NCI-H1048 (cell line): ENCODE measurements around the gene MYO1A.
"Not testable (repeated sequence)": the region's sequence is repeated elsewhere in the genome, so short reads cannot be mapped to it uniquely, and the experiment has no call there.

Source experiments
- DNase-seq: peaks from one replicate; lab custom pipeline; 2025; lab: John Stamatoyannopoulos, UW

The MYO1A gene

DNA sequence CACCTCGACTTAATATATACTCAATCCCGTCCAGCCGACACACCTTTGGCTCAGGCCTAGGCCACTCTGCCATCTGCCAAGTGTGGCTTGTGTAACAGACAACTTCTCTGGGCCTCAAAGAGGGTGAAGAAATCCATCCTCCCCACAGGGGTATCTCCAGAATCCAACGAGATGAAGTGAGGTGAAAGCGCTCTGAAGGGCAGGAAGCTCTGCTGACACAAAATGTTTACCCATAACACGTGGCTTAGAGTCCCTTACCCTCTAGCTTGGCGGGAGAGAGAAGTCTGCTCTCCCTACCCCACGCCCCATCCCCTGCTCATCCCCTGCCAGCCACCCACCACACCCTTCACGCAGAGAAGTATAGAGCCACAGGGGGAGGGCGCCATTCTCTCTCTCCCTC is 56.6 kb downstream of the MYO1A start:
- no peak for DNase-seq

DNA sequence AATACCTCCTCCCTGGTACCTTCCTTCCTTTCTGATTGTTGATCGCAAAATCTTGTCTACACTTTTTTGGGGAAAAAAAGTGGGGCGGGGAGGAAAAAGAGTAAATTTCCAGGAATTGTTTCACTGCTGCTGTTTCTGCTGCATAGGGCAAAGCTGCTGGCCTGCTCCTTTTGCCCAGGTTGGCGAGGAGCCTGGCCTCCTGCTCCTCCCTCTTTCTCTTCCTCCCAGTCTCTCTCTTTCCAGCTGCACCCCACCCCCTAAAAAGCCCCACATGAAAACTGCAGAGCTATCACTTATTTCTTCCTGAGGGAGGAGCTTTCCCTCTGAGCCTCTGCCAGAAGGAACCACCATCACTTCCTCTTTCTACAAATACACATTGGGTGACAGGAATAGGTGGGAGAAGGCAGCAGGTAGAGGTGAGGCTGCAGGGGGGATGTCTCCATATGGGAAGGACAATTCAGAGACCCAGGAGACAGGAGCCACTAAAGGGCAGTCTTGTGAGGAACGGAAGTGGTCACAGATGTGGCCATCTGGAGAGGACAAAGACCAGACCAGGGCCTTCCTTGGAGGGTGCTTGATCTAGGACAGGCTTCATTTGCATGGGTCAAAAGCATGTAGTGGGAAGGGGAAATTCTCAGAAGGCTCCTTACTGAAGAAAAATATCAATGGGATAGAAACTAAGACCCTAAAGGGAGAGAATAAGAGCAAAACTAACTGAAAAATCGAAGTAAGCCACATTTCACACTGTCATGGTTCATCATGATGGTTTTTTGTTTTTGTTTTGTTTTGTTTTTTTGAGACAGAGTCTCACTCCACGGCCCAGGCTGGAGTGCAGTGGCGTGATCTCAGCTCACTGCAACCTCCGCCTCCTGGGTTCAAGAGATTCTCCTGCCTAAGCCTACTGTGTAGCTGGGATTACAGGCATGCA is 58.3 kb downstream of the MYO1A start:
- no peak for DNase-seq

DNA sequence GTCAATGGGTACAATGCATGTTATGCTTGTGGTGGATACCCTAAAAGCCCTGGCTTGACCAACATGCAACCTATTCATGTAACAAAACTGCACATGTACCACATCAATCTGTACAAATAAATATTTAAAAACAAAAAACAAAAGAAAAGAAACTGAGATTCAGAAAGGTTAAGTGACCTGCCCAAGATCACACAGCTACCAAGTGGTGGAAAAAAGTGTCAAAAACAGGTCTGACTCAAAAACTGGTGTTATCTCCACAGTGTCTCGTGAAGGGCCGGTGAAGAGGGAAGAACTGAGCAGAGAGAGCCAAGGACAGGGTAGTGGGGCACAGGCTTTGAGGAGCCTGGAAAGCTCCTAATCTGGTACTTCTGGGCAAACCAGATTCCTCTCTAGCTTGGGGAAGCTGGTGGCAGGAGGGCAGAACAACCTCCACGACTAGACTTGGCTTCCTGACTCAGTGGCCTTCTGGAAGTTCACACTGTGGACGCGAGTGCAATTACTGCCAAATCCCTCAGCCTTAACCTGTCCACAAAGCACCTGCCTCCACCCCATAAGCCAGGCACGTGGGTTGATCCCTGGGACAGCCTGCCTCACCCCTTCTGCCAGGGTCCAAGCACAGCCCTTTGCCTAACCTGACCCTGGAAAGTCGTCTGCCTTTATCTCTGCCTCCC is 59.1 kb downstream of the MYO1A start:
- no peak for DNase-seq

DNA sequence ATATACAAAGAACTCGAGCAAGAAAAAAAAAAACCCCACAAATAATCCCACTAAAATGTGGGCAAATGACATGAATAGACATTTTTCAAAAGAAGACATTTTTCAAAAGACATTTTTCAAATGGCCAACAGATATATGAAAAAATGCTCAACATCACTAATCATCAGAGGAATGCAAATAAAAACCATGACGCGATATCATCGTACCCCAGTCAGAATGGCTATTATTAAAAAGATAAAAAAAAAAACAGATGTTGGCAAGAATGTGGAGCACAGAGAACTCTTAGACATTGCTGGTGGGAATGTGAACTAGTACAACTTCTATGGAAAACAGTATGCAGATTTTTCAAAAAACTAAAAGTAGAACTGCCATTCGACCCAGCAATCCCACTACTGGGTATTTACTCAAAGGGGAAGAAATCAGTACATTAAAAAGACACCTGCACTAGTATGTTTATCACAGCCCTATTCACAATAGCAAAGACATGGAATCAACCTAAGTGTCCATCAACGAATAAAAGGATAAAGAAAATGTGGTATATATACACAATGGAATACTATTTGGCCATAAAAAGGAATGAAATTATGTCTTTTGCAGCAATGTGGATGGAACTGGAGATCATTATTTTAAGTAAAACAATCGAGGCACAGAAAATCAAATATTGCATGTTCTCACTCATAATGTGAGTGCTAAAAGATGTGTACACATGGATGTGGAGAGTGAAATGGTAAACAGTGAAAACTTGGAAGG is 59.9 kb downstream of the MYO1A start:
- no peak for DNase-seq

DNA sequence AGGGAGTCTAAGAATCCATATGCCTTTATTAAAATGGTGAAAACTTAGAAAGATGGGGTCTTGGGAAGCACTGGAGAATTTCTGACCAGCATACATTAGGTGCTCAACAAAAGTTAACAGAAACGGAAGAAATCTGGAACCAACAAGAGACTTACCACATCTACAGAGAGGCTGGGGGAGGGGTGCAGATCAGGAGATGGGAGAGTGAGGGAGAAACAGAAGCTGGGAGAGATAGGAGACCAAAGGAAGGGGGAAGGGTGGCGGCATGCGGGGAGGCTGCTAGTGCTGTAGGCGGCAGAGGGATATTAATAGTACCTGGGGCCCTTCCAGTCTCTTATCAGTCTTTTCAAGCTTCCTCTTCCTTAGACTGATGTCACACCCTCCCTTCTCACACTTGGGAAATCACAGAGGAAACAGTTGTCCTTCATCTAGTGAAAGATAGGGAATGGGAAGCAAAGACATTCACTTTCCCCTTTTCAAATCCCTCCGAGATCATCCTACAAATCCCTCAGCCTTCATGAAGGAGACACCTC is 61.7 kb downstream of the MYO1A start:
- DNase-seq, result no peak

DNA sequence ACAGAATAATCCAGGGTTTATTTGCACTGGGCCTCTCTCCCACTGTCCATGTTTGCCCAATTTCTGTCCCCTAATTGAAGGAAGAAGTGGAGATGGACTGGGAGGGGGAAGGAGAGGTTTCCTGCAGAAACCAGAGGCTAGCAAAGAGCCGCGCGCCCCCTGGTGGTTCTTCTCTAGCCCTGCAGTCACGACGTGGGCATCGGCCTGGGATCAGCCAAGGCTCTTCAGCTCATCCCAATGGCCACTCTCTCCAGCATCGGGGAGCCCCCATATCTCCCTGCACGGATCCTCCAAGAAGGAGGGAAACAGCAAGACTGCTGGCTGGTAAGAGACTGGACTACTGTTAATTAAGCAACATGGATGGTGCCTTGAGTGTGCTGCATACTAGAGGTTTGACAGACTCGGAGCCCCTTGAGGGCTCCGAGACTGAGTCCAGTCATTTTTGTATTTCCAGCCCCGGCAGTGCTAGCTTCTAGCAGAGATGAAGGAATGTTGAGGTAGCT is 62.3 kb downstream of the MYO1A start:
- no peak for DNase-seq

DNA sequence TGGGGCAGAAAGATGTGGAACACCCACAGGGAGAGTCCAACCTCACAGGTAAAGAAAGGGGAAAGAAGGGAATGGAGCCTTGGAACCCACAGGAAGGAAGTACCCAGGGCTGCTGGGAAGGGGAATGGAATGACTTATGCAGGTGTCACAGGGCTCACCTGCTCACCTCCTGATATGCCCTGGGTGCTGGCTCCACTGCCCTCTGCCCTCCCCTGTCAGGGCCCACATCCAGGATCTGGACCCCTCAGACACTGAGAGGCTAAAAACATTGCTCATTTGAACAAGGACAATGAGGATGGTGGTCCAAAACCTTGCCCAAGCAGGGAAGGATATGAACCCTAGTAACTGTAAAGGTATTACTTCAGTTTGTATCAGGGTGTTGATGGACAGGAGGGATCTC is 62.9 kb downstream of the MYO1A start:
- no peak for DNase-seq

DNA sequence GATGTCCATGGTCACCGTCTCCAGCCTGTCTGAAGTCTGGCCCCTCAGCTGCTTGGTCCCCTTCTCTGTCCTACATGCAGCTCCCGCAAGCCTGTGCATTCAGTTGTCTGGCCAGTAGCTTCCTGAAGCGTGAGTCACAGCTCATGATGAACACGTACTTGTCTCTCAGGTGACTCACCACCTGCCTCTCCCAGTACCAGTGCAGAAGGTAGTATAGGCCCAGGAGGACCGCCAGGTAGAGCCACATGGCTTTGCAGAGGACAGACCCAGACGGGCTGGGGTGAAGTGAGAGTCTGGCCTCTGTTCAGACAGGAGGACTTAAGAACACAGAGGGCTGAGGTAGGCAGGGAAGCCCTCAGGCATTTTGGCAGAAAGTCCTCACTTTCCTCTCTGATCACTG is 64.2 kb downstream of the MYO1A start:
- DNase-seq, result not testable (repeated sequence)

DNA sequence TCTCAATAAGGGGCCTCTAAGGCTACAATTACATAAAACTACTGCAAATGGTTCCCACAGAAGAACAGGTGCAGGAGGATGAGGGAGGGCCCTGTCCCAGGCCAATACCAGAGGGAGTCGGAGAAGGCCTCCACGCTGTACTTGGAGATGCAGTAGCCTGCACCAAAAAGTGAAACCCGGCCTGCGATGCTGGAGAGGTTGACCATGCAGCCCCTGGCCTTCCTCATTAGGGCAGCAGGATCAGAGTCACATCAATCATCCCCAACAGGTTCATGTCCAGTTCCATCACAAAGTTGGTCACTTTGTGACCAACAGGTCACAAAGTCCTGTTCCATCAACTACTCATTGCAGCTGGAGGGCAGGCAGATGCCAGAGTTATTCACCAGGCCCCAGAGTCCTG is 66.5 kb downstream of the MYO1A start:
- DNase-seq, result no peak

DNA sequence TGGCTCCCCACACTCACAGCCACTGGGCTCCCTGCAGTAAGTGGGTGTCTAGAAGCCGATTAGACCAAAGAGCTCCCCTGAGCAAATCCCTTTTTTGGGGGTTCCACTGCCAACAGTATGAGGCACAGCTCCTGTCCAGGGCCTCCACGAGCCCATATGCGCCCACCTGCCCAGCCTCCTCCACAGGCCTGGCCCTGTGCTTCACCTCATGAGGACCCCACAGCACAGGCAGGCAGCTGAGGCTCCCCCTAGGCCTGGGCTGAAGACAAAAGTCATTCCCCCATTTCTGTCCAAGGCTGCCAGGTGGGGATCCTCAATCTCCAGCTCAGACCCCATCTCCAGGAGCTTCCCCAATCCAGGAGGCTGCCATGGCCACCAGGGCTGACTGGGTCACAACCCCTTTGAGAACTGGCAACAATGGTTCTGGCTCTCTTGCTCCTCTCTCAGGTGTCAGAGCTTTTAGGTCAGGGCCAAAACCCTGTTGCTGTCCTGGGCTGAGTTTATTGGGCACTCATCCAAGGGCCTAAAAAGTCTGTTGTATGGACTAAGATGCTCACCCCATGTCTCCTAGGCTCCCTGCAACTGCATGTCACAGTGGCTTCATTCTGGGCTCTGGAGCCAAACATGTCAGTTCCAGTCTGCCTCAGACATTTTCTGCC is 67.2 kb downstream of the MYO1A start:
- DNase-seq, result not testable (repeated sequence)

DNA sequence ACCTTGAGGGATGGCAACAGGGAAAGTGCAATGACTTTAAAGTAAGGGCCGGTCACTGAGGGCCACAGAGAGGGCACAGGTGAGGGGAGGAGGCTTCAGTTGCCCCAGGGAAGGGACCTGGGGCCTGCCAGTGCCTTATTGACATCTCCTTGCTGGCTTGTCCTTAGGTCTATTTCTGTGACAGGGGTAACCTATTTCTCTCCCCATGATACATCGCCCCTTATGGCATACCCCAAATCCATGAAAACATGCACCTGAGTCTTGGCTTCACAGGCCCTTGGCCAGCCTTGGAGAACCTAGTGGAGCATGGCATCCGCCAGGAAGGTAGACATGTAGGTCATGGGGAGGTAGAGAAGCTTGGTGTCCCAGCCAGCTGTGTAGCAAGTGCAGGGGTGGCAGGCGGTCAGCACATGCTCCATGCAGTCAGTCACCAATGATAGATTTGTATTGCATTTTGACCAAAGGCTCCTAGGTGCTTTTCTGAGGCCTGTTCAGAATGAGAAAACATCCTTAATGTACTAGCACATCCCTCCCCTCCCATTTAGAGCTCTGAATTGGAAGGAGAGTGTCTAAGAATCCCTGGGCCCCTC is 68.9 kb downstream of the MYO1A start:
- no peak for DNase-seq

DNA sequence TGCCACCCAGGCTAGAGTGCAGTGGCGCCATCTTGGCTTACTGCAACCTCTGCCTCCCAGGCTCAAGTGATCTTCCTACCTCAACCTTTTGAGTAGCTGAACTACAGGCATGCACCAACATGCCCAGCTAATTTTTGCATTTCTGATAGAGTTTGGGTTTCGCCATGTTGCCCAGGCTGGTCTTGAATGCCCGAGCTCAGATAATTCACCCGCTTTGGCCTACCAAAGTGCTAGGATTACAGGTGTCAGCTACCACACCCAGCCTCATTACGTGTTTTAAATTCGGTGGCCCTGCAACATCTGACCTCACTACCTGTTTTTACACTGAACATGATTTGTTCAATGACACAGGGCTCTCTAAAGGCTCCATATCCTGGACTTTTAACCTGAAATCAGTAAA is 69.7 kb downstream of the MYO1A start:
- DNase-seq, result no peak

DNA sequence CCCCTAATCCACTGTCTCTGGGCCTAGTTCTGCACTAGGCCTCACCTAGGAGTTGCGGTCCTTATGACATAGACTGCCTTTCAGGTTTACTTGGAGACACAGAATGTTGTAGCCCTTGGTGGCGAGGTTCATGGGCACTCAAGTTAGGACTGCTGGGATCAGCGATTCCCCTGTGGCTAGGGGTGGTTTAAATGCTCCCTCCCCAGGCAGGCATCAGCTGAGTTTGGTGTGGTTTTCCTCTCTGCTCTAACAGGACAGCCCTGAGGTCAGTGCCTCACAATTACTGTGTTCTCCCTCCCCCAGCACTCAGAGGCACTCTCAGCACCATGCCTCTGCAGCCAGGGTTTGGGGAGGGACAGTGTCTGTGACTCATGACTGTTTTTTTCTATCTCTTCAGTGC is 70.3 kb downstream of the MYO1A start:
- DNase-seq, result no peak
